Lower leg skin (tissue), 4 donors: ENCODE measurements around the gene WDR64. TPM values are rescaled to one million over a fixed set of nuclear protein-coding genes. Genes with fewer than 3 reads are reported as not detected.

Experiments
- DNase-seq, 2 donors: peaks; one replicate each; pipeline ENCODE4 v3.0.0-alpha.2; 2019; ENCODE audit warnings: low spot score in 2 of 2
- H3K4me3 ChIP-seq: fragments of 200-600 bp; sonication (generic); 2 replicates; pipeline ENCODE4 v1.5.1; 2017; ENCODE audit warnings: mild to moderate bottlenecking, low read depth; ENCODE audit not compliant: poor library complexity, severe bottlenecking
- CTCF ChIP-seq, 3 donors: fragments of 450-650 bp; IDR thresholded peaks; one replicate each; pipeline ENCODE4 v1.5.1; 2016; ENCODE audit warnings: antibody characterized with exemption in 3 of 3, mild to moderate bottlenecking in 3 of 3, moderate library complexity in 2 of 3
- POLR2A ChIP-seq, 2 donors: fragments of 450-650 bp; IDR thresholded peaks; one replicate each; pipeline ENCODE4 v1.6.1; 2016 to 2017; ENCODE audit warnings: antibody characterized with exemption in 2 of 2, mild to moderate bottlenecking in 1 of 2, moderate library complexity in 1 of 2
- WGBS, 2 donors: methylation state at CpG; one replicate each; pipeline ENCODE4 v1.1.5; 2018; 5-methylcytosine and 5-hydroxymethylcytosine counted together
- intact Hi-C: fragments of 100-400 bp; cut with DNase I; formaldehyde crosslinking; loops from one replicate; pipeline ENCODE4 v1.15.0; 2023; ENCODE audit warnings: low total_unique reads
- total RNA-seq, 4 donors: library from RNA; depleted of rRNA; stranded (reverse); fragments of >200 nt; gene quantifications; one replicate each; pipeline ENCODE4 v1.1.0, GENCODE V29; 2016

Gene WDR64
- total RNA-seq, 4 donors from 2014 or later = not detected

GRCh38 chr1:241614144-241614543 lies 37.9 kb upstream of the WDR64 start:
- no peak for DNase-seq
- H3K4me3 ChIP-seq = no peak overlapping the region
- intact Hi-C loops = loop anchor here (5.0 kb wide), 1 partner anchor 218 kb away; no protein-coding TSS in a partner anchor
- WGBS, 2 donors = 89% methylated on average over 4 of the region's 4 CpGs
- TF ChIP-seq CTCF (IDR thresholded peaks at IDR 0.05) (no peak), POLR2A (IDR thresholded peaks at IDR 0.05) (no peak)

GRCh38 chr1:241614572-241614971 lies 37.5 kb upstream of the WDR64 start:
- H3K4me3 ChIP-seq = no peak overlapping the region
- TF ChIP-seq POLR2A (IDR thresholded peaks at IDR 0.05) = no peak
- no peak for TF ChIP-seq CTCF (IDR thresholded peaks at IDR 0.05)
- intact Hi-C loops = loop anchor here (5.0 kb wide), 1 partner anchor 218 kb away; no protein-coding TSS in a partner anchor
- WGBS, 2 donors = 70 to 73% methylated on average over 4 of the region's 4 CpGs
- DNase-seq = no peak

- intact Hi-C loops = no loop called here
- H3K4me3 ChIP-seq = no peak overlapping the region
- 92 to 96% methylated on average over 8 of the region's 8 CpGs for WGBS, 2 donors
- TF ChIP-seq CTCF (IDR thresholded peaks at IDR 0.05) = no peak
- no peak for TF ChIP-seq POLR2A (IDR thresholded peaks at IDR 0.05)
- DNase-seq = no peak
Measured at GRCh38 chr1:241615043-241615974, 36.8 kb upstream of the WDR64 start.

GRCh38 chr1:241617426-241617825 lies 34.7 kb upstream of the WDR64 start:
- no peak for DNase-seq
- no peak for TF ChIP-seq CTCF (IDR thresholded peaks at IDR 0.05)
- TF ChIP-seq POLR2A (IDR thresholded peaks at IDR 0.05) = no peak
- H3K4me3 ChIP-seq = no peak overlapping the region
- 89 to 94% methylated on average over 7 of the region's 7 CpGs for WGBS, 2 donors
- intact Hi-C loops = no loop called here

GRCh38 chr1:241622669-241623068 lies 29.4 kb upstream of the WDR64 start:
- H3K4me3 ChIP-seq = no peak overlapping the region
- DNase-seq = no peak
- intact Hi-C loops = no loop called here
- 38 to 53% methylated on average over 5 of the region's 5 CpGs for WGBS, 2 donors
- TF ChIP-seq CTCF (IDR thresholded peaks at IDR 0.05) (no peak), POLR2A (IDR thresholded peaks at IDR 0.05) (no peak)
